NCI-H69 (cell line): ENCODE measurements around the gene PDE6B.
A peak's percentile ranks its signal among the peaks of the same experiment; 100 is the strongest.
"Not testable (repeated sequence)": the region's sequence is repeated elsewhere in the genome, so short reads cannot be mapped to it uniquely, and the experiment has no call there.

ENCODE experiments used
- DNase-seq: peaks from one replicate; lab custom pipeline; 2025; lab: John Stamatoyannopoulos, UW

The PDE6B gene

DNA sequence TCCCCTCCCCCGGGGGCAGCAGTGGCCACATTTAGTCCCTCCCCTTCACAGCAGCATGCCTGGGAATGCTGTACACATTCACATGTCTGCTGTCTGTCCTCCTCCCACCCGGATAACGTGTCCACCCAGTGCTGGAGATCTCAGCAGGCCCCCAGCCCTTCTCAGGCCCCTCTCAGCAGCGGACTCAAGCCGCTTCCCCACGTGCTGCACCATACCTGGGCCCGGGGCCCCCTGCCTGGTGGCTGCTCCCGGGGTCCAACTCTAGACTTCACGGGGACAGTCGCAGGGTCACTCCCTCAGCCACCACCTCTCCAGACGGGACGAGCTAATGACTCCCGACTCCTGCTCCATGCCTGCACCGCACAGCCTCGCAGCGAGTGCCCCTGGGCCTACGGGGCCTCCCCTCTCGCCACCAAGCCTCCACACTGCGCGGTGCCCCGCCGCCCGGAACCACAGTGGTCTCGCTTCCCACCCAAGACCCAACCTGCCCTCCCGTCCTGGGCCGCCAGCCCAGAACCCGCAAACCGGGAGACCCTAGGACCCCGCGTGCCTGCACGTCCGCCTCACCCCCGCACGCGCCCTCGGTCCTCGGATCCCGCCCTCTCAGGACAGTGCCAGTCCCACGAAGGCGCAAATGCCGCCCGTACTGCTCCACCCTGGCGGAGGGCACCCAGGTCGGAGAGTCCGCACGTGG, 79.0 kb downstream of the PDE6B start:
- DNase-seq, result no peak

DNA sequence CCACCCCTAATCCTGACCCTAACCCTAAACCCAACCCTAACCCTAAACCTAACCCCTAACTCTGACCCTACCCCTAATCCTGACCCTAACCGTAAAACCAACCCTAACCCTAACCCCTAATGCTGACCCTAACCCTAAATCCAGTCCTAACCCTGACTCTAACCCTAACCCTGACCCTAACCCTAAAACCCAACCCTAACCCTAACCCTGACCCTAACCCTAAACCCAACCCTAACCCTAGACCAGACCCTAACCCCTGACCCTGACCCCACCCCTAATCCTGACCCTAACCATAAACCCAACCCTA, 79.6 kb downstream of the PDE6B start:
- DNase-seq, result no peak

DNA sequence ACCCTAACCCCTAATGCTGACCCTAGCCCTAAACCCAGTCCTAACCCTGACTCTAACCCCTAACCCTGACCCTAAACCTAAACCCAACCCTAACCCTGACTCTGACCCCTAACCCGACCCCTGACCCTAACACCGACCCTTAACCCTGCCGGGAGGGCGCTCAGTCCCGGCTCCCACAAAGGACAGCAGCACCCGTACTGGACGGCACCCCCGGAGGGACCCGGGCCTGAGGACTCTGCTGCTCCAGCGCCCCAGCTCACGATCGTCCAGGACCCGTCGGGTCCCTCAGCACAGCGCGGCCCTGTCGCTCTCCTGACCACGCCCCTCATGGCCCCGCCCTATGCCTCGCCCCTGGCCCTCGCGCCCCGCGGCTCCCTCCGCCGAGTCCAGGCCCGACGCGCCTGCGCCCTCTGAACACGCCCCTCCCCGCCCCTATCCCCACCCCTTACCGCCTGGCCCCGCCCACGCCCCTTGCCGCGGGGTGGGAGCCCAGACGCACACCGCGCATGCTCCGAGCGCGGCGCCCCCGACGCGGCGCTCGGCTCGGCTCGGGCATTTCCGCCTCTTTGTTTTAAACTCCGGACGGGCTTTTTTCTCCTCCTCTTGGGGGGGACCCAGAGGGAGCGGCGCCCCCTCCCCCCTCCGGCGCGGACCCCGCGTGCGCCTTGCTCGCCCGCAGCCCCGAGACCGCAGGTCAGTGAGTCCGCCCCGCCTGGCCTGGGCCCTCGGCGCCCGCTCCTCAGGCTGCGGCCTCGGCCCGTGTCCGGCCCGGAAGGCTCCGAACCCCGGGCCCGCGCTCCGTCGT, 80.1 kb downstream of the PDE6B start, which contains the start of gene PCGF3:
Gene PCGF3 (plus strand): TSS at position 555 of the 805 bp plus-strand sequence. CDS start 27,849 bp downstream, outside the sequence.
- peak; percentile 92 for DNase-seq

DNA sequence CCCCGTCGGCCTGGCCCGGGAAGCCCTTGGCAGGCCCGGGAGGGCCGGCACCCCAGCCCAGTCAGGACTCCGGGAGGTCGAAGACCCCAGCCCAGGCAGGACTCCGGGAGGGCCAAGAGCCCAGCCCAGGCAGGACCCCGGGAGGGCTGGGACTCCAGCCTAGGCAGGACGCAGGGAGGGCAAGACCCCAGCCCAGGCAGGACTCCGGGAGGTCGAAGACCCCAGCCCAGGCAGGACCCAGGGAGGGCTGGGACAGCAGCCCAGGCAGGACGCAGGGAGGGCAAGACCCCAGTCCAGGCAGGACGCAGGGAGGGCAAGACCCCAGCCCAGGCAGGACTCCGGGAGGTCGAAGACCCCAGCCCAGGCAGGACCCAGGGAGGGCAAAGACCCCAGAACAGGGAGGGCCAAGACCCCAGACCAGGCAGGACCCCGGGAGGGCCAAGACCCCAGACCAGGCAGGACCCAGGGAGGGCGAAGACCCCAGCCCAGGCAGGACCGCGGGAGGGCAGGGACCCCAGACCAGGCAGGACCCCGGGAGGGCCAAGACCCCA, 80.8 kb downstream of the PDE6B start:
- not testable (repeated sequence) for DNase-seq

DNA sequence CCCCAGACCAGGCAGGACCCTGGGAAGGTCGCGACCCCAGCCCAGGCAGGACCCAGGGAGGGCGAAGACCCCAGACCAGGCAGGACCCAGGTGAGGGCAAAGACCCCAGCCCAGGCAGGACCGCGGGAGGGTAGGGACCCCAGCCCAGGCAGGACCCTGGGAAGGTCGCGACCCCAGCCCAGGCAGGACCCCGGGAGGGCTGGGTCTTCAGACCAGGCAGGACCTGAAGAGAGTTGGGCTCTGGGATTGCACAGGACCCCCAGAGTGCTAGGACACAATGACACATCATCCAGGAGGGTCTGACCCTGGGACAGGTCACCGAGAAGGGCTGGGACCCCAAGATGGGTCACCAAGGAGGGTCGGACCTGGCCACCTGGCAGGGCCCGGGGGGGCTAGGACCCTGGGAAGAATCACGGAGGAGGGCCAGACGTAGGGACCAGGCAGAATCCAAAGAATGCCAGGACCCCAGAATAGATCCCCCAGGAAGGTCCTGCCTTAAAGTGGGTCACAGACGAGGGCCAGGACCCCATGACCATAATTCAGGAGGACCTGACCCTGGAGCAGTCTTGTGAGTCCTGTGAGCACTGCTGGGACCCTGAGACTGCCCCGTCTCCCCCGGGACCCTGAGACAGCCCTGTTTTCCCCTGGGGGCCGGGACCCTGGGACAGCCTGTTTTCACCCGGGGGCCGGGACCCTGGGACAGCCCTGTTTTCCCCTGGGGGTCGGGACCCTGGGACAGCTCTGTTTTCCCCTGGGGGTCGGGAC, 81.6 kb downstream of the PDE6B start:
- no peak for DNase-seq

DNA sequence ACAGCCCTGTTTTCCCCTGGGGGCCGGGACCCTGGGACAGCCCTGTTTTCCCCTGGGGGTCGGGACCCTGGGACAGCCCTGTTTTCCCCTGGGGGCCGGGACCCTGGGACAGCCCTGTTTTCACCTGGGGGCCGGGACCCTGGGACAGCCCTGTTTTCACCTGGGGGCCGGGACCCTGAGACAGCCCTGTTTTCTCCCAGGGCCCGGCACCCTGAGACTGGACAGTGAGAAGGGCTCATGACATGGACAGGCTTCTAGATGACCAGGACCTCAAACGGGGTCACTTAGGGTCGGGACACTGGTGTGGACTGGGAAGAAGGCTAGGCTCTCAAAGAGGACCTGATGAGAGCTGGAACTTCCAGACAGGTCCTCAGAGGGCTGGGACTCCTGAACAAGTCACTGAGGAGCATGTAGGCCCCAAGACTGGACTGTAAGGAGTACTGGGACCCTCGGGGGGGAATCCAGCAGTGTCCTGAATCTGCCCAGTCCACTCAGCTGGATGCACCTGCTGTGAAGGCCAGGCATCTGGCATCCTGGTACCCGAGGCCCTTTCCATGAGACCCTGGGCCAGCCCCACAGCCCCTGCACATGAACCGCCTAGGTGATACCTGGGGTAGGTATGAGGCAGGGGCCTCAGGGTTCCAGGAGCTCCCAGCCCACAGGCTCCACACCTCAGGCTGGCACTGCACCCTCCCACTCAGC, 82.7 kb downstream of the PDE6B start:
- no peak for DNase-seq

DNA sequence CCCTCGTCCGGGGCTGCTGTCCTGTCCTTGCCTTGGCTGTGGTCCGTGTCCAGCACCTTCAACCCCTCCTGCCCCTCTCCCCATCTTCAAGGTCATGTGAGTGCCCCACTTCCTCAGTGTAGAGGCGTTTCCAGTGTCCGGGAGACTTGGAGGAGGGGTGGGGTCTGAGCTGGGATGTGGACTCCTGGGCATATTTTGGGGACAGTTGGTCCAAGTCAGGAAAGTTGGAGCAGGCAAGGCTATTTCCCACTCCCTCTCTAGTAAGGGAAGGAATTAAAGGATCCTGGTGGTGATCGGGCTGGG, 83.2 kb downstream of the PDE6B start:
- no peak for DNase-seq

DNA sequence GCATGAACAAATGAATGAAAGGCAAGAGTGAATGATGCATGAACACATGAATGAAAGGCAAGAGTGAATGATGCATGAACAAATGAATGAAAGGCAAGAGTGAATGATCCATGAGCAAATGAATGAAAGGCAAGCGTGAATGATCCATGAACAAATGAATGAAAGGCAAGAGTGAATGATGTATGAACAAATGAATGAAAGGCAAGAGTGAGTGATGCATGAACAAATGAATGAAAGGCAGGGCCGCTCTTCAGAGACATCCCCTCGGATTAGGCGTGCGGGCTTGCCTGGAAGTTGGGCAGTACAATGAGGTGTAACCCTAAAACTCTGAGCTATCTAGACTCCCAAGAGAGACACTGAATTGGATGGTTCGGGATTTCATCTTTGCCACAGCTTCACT, 84.0 kb downstream of the PDE6B start:
- no peak for DNase-seq

DNA sequence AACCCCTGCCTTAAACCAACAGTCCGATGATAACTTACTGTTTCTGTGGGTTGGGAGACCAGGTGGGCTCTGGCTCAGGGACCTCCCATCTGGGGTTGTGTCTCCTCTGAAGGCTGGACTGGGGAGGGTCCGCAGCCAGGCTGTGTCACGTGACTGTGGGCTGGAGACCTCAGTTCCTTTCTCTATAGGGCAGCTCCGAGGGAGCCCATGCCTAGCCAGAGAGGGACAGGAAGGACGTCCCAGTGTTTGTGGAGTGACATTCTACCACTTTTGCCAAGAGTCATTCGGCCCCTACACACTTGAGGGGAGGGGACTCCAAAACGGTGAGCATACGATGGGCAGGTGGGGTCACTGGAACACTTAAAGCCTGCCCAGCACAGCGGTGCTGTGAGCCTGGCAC, 84.7 kb downstream of the PDE6B start:
- no peak for DNase-seq

DNA sequence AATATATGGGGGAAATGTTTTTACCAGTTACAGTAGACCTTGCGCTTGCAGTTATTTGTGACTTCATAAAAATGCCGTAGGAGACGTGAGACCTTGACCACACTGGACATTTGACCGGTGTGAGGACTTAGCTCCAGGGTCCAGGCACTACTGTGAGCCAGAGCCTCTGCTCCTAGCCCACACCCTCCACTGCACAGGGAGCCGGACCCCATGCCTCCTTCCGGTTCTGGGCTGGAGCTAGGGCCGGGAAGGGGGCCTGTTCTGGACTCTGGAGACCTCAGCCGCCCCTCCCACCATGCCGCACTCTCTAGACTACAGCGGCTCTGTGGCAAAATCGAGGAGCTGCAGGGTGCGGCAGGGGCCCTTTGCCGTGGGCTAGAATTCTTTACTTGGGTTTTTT, 85.5 kb downstream of the PDE6B start:
- no peak for DNase-seq

DNA sequence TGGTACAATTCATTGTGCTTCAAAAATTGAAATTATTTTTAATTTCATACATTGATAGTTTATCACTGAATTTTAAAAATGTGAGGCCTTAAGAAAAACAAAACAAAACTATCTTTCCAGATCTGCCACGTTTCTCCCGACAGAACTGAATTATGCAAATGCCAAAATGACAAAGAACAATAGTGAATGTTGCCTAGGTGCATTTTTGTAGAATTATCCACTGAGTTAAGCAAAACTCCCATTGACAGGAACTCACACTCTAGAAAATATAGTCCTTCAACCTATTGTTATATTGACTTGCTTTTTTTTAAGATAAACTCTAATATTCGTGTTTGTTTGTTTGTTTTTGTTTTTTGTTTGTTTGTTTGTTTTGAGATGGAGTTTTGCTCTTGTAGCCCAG, 86.7 kb downstream of the PDE6B start:
- no peak for DNase-seq

DNA sequence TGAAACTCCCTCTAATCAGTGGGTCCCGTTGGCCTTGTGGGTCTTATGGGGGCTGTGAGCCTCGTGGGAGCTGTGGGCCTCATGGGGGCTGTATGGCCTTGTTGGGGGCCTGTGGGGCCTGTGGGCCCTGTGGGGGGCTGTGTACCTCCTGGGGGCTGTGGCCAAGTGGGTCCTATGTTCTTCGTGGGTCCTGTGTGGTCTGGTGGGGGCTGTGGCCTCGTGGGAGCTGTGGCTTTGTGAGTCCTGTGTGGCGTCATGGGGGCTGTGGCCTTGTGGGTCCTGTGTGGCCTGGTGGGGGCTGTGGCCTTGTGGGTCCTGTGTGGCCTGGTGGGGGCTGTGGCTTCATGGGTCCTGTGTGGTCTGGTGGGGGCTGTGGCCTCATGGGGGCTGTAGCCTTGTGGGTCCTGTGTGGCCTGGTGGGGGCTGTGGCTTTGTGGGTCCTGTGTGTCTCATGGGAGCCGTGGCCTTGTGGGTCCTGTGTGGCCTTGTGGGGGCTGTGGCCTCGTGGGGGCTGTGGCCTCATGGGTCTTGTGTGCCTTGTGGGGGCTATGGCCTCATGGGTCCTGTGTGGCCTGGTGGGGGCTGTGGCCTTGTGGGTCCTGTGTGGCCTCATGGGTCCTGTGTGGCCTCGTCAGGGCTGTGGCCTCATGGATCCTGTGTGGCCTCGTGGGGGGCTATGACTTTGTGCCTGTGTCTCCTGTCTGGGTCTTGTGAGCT, 87.7 kb downstream of the PDE6B start:
- no peak for DNase-seq

DNA sequence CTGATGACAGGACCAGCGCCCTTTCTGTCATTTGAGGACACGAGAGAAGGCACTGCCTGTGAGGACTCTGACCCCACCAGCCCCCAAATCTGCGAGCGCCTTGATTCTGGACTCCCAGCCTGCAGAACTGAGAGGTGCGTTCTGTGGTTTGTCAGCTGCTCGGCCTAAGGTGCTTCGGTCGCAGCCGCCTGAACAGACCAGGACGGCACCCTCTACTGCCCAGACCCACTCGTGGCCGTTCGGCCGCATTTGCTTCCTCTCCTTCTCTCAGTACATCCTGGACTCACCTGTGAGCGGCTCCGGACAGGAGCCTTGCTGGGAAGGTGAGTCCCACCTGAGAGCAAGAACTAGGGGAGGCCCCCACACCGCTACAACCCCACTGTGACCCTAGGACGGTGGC, 88.7 kb downstream of the PDE6B start:
- no peak for DNase-seq

DNA sequence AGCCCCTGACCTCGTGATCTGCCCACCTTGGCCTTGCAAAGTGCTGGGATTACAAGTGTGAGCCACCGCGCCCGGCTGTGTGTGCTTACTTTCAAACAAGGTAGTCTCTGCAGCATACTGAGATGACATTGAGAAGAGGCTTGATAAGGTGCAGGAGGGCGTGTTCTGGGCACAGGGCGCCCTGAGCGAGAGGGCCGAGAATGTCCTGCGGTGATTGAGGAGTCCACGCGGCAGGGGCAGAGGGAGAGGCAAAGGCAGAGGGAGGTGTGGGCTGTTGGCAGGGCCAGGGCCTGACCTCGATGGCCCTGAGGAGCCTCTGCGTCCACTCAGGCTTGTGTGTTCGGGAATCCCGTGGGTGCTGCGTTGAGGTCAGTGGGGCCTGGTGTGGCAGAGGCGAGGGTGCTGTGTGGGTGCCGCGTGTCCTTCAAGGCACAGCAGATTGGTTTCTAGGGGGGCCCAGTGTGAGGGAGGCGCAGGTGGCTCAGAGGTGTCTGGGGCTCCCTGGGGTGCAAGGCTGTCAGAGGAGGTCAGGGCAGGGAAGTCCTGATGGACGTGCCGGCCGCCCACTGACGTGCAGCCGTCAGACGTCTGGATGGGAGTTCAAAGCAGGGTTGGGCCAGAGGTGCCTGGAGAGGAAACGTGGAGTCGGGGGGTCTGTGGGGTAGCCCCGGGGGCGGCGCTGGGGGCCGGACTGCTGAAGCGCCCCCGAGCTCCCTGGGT, 92.4 kb downstream of the PDE6B start:
- DNase-seq, result no peak

DNA sequence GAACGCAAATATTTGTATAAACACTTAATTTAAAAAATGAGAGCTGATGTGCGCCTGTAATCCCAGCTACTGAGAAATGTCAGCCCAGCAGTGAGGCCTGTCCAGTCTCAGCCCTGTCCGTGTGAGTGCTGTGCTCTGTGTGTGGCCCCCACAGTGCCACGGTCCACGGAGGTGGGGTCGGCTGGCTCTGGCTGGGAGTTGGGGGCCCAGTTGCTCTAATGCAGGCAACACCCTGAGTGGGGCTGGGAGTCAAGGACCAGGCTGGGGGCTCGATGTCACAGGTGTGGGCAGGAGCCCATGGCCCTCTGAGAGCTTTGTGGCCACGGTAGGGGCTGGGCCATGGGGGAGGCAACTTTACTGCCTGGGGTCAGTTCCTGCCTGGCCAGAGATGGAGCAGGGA, 93.1 kb downstream of the PDE6B start:
- no peak for DNase-seq
